ENCODE results near the gene MICB.

The MICB gene

DNA sequence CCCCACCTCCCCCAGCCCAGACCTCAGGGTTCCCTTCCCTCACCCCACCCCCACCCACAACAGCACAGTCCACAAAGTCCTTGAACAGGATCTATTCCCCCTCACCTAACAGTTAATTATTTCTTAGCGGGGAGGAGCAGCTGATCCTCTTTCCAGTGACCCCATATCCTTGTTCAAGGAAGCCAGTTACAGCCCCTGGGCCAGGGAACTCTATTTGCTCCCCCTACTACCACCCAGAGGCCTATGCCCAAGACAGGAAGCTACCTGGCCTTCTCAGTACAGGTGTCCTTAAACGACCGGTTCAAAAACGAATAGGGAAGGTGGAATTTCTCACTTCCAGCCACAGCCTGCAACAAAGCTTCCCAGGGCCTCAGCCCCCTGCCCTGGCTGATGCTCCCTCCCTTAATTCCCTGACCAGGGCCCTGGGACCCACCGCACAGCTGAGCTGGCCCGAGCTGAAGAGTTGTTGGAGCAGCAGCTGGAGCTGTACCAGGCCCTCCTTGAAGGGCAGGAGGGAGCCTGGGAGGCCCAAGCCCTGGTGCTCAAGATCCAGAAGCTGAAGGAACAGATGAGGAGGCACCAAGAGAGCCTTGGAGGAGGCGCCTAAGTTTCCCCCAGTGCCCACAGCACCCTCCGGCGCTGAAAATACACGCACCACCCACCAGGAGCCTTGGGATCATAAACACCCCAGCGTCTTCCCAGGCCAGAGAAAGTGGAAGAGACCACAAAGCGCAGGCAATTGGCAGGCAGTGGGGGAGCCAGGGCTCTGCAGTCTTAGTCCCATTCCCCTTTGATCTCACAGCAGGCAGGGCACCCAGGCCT lies 31.6 kb downstream of the MICB start:
- no peak overlapping the region for H3K9ac ChIP-seq (ENCODE audit: low read length)
- H3K4me3 ChIP-seq (ENCODE audit: low read length) = no peak overlapping the region
- no peaks in the 10 kb centered on the region for H3K4me1 ChIP-seq (ENCODE audit: control insufficient read depth, insufficient read depth, low read length)
- no peak overlapping the region for H3K27ac ChIP-seq (ENCODE audit: low read depth, low read length)
- H3K27me3 ChIP-seq (ENCODE audit: control insufficient read depth, insufficient read depth, low read length) = no peaks in the 10 kb centered on the region
- peaks cover 27% of the 10 kb centered on the region for H3K36me3 ChIP-seq (ENCODE audit: control insufficient read depth, insufficient read depth, low read length)

DNA sequence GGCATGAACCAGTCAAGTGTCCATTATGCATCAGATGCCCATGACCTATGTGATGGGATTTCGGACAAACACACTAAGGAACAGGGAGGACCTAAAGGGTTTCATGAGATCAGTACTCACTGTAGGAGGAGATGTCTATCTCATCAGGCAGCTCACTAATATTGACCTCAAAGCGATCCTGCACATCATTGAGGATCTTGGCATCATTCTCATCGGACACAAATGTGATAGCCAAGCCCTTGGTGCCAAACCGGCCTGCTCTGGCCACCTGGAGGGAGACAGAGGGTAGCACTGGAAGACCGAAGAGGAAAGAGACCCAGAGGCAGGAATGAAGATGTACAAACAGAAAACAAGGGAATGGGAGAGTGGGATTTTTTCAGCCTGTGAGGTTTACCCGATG lies 32.7 kb downstream of the MICB start:
- Histone ChIP-seq H3K36me3 (ENCODE audit: control insufficient read depth, insufficient read depth, low read length) (peaks cover 38% of the 10 kb centered on the region), H3K9ac (ENCODE audit: low read length) (no peak overlapping the region), H3K27me3 (ENCODE audit: control insufficient read depth, insufficient read depth, low read length) (no peaks in the 10 kb centered on the region), H3K27ac (ENCODE audit: low read depth, low read length) (no peak overlapping the region), H3K4me1 (ENCODE audit: control insufficient read depth, insufficient read depth, low read length) (no peaks in the 10 kb centered on the region), H3K4me3 (ENCODE audit: low read length) (no peak overlapping the region)

DNA sequence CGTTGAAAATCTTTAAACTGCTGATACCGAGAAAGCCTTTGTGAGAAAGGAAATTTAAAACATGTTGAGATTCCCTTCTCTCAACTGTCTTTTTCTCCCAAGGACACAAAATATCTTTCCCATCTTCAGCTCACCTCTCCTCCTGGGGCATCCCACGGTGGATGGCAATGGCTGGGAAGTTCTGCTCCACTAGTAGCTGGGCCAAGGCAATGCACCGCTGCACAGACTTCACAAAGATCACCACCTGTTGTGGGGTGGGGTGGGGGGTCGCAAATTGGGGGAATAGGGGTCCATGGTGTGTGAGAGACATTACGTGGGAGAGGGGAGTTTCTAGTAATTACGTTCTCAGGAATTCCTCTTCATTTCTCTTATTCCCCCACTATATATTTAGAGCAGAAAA lies 33.2 kb downstream of the MICB start:
- Histone ChIP-seq H3K4me3 (ENCODE audit: low read length) (no peak overlapping the region), H3K4me1 (ENCODE audit: control insufficient read depth, insufficient read depth, low read length) (no peaks in the 10 kb centered on the region), H3K9ac (ENCODE audit: low read length) (no peak overlapping the region), H3K36me3 (ENCODE audit: control insufficient read depth, insufficient read depth, low read length) (peaks cover 43% of the 10 kb centered on the region), H3K27ac (ENCODE audit: low read depth, low read length) (no peak overlapping the region), H3K27me3 (ENCODE audit: control insufficient read depth, insufficient read depth, low read length) (no peaks in the 10 kb centered on the region)

DNA sequence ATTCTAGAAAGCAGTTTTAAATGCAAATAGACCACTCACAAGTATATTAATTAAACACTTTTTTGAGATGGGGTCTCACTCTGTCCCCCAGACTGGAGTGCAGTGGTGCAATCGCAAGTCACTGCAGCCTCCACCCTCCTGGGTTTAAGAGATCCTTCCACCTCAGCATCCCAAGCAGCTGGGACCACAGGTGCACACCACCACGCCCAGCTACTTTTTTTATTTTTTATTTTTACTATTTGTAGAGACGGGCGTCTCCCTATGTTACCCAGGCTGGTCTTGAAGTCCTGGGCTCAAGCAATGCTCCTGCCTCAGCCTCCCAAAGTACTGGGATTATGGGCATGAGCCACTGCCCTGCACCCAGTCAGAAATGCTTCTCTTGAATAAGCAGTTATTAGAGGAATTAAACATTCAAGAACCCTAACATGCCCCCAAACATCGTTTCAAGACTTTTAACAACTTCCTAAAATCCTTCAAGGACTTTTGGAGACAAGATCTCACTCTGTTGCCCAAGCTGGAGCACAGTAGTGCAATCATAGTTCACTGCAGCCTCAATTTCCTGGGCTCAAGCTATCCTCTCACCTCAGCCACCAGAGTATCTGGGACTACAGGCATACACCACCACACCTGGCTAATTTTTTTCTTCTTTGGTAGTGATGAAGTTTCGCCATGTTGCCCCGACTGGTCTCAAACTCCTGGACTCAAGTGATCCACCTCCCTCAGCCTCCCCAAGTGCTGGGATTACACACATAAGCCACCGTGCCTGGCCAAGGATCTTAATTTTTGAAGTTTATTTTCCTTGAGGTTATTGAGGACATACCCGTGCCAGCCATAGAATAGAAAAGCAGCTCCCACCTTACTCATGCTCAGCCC lies 34.1 kb downstream of the MICB start:
- no peaks in the 10 kb centered on the region for H3K27me3 ChIP-seq (ENCODE audit: control insufficient read depth, insufficient read depth, low read length)
- no peaks in the 10 kb centered on the region for H3K4me1 ChIP-seq (ENCODE audit: control insufficient read depth, insufficient read depth, low read length)
- H3K27ac ChIP-seq (ENCODE audit: low read depth, low read length) = no peak overlapping the region
- H3K9ac ChIP-seq (ENCODE audit: low read length) = no peak overlapping the region
- peaks cover 47% of the 10 kb centered on the region for H3K36me3 ChIP-seq (ENCODE audit: control insufficient read depth, insufficient read depth, low read length)
- H3K4me3 ChIP-seq (ENCODE audit: low read length) = no peak overlapping the region

DNA sequence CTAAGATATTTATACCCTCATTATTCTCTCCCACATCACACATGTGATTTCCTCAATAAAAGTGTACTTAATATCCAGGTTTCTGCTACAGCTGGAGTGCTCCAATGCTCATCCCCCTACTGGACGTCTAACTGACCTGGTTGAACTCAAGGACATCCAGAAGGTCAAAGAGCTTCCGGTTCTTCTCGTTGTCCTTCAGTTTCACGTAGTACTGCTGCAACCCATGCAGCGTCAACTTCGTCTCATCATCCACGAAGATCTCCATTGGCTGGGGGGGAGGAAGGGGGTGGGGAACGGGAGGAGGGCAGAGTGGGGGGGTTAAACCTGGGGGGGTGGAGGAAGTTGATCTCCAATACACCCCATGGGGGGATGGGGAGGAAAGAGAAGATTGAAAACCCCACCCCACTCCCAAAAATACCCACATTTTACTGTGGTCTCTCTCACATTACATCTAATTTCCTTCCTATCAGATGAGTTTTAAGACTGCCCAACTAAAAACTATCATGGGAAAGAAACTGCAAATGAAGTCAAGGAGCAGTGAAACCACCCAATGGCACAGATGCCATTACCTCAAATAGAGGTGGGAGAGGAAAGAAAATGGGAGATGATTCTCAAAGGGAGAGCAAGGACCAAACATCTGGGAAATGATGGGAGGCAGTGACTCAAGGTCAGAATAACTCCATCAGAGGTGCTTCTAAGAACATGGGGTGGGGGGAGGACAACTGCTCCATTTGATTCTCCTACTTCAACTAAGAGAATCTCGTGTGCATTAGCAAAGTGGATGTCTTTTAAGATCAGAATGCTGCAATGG lies 34.9 kb downstream of the MICB start:
- no peaks in the 10 kb centered on the region for H3K4me1 ChIP-seq (ENCODE audit: control insufficient read depth, insufficient read depth, low read length)
- H3K27me3 ChIP-seq (ENCODE audit: control insufficient read depth, insufficient read depth, low read length) = no peaks in the 10 kb centered on the region
- H3K4me3 ChIP-seq (ENCODE audit: low read length) = no peak overlapping the region
- no peak overlapping the region for H3K9ac ChIP-seq (ENCODE audit: low read length)
- no peak overlapping the region for H3K27ac ChIP-seq (ENCODE audit: low read depth, low read length)
- H3K36me3 ChIP-seq (ENCODE audit: control insufficient read depth, insufficient read depth, low read length) = peaks cover 47% of the 10 kb centered on the region

DNA sequence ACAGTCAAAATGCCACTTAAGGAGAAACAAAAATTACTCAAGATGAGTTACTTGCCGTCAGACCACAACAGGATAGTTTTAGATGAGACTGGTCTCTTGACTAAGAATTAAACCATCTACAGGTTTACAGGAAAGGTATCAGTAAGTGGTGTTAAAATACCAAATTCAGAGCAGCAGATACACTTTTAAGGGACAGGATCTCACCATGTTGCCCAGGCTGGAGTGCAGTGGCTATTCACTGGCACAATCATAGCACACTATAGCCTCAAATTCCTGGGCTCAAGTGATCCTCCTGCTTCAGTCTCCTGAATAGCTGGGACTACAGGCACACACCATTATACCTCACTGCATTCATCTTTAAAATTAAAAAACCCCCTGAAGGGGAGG lies 35.5 kb downstream of the MICB start:
- Histone ChIP-seq H3K4me3 (ENCODE audit: low read length) (no peak overlapping the region), H3K27me3 (ENCODE audit: control insufficient read depth, insufficient read depth, low read length) (no peaks in the 10 kb centered on the region), H3K4me1 (ENCODE audit: control insufficient read depth, insufficient read depth, low read length) (no peaks in the 10 kb centered on the region), H3K27ac (ENCODE audit: low read depth, low read length) (no peak overlapping the region), H3K36me3 (ENCODE audit: control insufficient read depth, insufficient read depth, low read length) (peaks cover 51% of the 10 kb centered on the region), H3K9ac (ENCODE audit: low read length) (no peak overlapping the region)

DNA sequence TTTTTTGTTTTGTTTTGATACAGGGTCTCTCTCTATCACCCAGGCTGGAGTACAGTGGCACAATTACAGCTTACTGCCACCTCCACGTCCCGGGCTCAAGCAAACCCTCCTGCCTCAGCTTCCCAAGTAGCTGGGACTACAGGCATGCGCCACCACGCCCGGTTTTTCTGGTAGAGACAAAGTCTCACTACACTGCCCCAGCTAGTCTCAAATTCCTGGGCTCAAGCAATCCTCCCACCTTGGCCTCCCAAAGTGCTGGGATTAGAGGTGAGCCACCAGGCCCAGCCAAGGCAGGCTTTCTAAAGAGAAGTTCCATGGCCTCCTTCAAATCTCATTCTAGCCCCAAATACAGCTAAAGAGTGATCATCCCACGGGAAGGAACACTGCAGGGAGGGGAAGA lies 36.1 kb downstream of the MICB start:
- Histone ChIP-seq H3K27me3 (ENCODE audit: control insufficient read depth, insufficient read depth, low read length) (no peaks in the 10 kb centered on the region), H3K36me3 (ENCODE audit: control insufficient read depth, insufficient read depth, low read length) (peaks cover 55% of the 10 kb centered on the region), H3K27ac (ENCODE audit: low read depth, low read length) (no peak overlapping the region), H3K9ac (ENCODE audit: low read length) (no peak overlapping the region), H3K4me1 (ENCODE audit: control insufficient read depth, insufficient read depth, low read length) (peaks cover 2% of the 10 kb centered on the region), H3K4me3 (ENCODE audit: low read length) (no peak overlapping the region)

DNA sequence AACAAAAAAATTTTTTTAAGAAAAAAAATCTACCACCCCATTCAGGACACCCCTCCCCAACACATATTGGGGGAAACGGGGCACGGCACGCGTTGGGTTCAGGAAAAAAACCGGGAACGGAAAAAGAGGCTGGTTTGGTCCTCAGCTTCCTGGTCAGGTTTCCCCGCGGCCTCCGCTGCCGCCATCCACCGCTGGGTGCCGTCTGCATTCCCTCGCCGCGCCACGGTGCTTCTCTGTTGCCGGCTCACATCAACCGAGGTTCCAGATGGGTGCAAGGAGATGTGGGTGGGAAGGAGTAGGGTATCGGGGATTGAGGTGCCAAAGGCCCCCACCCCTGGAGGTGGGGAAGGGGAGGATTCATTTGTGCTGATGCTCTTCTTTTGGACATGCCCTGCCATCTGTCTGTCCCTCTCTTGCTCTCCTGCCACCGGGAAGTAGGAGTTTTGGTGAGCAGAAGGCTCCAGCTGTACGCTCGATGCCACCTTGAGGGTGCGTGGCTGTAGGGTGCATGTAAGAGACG lies 36.6 kb downstream of the MICB start:
- no peak overlapping the region for H3K27ac ChIP-seq (ENCODE audit: low read depth, low read length)
- no peak overlapping the region for H3K9ac ChIP-seq (ENCODE audit: low read length)
- H3K27me3 ChIP-seq (ENCODE audit: control insufficient read depth, insufficient read depth, low read length) = no peaks in the 10 kb centered on the region
- H3K4me3 ChIP-seq (ENCODE audit: low read length) = no peak overlapping the region
- peaks cover 59% of the 10 kb centered on the region for H3K36me3 ChIP-seq (ENCODE audit: control insufficient read depth, insufficient read depth, low read length)
- H3K4me1 ChIP-seq (ENCODE audit: control insufficient read depth, insufficient read depth, low read length) = peaks cover 8% of the 10 kb centered on the region

DNA sequence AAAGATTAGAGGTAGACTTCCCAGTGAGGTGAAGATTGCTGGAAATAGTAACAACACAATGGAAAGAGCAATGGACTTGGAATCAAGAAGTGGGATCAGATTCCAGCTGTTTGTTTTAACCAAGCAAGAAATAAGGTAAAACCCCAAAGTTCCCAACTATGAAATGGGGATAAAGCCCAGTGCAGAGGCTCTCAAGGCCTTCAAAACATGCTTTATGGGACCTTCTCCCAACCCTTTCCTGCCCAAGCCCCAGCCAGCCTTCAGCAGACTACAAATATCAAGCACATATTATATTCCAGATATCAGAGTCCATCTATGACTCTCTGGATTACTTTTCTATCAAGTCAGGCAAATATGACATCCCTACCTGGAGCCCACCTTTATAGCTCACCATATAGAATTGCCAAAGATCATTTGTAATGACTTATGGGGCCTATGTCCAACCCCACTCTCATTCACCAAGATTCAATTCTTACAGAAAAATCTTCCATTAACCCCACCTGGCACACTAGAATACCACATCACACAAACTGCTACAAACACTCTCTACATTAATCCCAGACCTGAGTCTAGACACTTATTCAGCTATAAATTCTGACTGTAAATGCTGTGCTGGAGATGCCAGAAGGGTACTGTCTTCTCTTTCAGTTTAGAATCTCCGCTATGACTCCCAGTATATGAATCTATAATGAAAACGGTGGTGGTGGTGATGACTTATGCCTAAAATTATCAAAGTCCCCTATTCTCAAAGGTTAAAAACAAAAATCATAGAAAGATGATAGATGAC lies 37.8 kb downstream of the MICB start:
- H3K4me3 ChIP-seq (ENCODE audit: low read length) = no peak overlapping the region
- H3K9ac ChIP-seq (ENCODE audit: low read length) = no peak overlapping the region
- peaks cover 58% of the 10 kb centered on the region for H3K36me3 ChIP-seq (ENCODE audit: control insufficient read depth, insufficient read depth, low read length)
- no peaks in the 10 kb centered on the region for H3K27me3 ChIP-seq (ENCODE audit: control insufficient read depth, insufficient read depth, low read length)
- peaks cover 19% of the 10 kb centered on the region for H3K4me1 ChIP-seq (ENCODE audit: control insufficient read depth, insufficient read depth, low read length)
- no peak overlapping the region for H3K27ac ChIP-seq (ENCODE audit: low read depth, low read length)

DNA sequence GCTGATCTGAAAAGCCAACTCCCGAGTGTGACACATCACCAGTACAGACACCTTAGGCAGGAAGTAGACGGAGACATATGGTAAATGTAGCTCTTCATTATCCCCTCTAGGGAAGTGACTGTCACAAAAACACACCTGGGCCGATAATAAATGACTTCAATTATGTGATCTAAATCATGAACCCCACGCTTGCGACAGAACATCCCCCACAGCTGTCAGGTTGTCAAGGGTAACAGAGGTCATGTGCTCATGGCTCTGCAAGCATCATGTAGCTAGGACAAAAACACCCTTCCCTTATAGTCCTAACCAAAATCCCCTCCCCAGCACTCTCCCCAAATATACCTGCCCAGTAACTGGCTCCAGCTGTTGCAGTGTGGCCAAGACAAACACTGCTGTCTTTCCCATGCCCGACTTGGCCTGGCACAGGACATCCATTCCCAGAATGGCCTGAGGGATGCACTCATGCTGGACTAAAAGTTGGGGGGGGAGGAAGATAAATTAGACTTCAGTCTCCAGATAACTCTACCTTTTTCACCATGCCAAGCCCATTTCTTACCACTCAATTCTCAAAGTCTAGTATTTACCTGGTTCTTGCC lies 41.0 kb downstream of the MICB start:
- Histone ChIP-seq H3K9ac (ENCODE audit: low read length) (no peak overlapping the region), H3K4me3 (ENCODE audit: low read length) (no peak overlapping the region), H3K27me3 (ENCODE audit: control insufficient read depth, insufficient read depth, low read length) (no peaks in the 10 kb centered on the region), H3K36me3 (ENCODE audit: control insufficient read depth, insufficient read depth, low read length) (peaks cover 45% of the 10 kb centered on the region), H3K4me1 (ENCODE audit: control insufficient read depth, insufficient read depth, low read length) (peaks cover 26% of the 10 kb centered on the region), H3K27ac (ENCODE audit: low read depth, low read length) (no peak overlapping the region)

DNA sequence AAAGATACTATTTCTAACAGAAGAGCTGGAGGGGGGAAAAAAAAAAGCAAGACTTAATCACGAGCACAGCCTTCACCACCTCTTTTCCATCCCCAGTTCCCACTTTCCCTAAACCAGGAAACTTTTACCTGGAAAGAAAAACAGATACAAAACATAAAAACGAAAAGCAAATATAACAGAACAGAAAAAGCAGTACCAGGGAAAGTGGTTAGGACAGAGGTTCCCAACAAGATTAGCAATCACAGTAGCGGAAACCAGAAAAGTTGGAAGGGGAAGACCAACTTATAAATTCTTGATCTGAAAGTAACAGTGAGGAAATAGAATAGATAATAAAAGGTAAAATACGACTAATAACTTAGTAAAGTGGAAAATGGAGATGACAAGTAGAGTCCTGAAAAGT lies 42.7 kb downstream of the MICB start:
- peak overlapping the region; percentile 89 for H3K27ac ChIP-seq (ENCODE audit: low read depth, low read length)
- peaks cover 32% of the 10 kb centered on the region for H3K36me3 ChIP-seq (ENCODE audit: control insufficient read depth, insufficient read depth, low read length)
- H3K27me3 ChIP-seq (ENCODE audit: control insufficient read depth, insufficient read depth, low read length) = no peaks in the 10 kb centered on the region
- peak overlapping the region; percentile 88 for H3K9ac ChIP-seq (ENCODE audit: low read length)
- H3K4me3 ChIP-seq (ENCODE audit: low read length) = peak overlapping the region; percentile 93
- H3K4me1 ChIP-seq (ENCODE audit: control insufficient read depth, insufficient read depth, low read length) = peaks cover 26% of the 10 kb centered on the region
